T47D (cell line): ENCODE results near the gene EZH2.
A peak's percentile ranks its signal among the peaks of the same experiment; 100 is the strongest.

Experiments
- DNase-seq, 2 experiments: peaks; one replicate each; pipeline versions ENCODE4 v3.0.0 to v3.0.0-alpha.2; 2011 to 2012; ENCODE audit warnings: low read depth in 1 of 2, low spot score in 1 of 2
- JUND ChIP-seq: IDR thresholded peaks from 2 replicates; pipeline ENCODE4 v1.6.1; 2012; ENCODE audit warnings: low read depth
- in situ Hi-C: cut with HindIII; loops from 2 replicates; pipeline ENCODE4 v1.10.0; 2016; ENCODE audit warnings: low sequenced_read_pairs, low pct_unique_long_range_greater_than_20kb

The EZH2 gene

DNA sequence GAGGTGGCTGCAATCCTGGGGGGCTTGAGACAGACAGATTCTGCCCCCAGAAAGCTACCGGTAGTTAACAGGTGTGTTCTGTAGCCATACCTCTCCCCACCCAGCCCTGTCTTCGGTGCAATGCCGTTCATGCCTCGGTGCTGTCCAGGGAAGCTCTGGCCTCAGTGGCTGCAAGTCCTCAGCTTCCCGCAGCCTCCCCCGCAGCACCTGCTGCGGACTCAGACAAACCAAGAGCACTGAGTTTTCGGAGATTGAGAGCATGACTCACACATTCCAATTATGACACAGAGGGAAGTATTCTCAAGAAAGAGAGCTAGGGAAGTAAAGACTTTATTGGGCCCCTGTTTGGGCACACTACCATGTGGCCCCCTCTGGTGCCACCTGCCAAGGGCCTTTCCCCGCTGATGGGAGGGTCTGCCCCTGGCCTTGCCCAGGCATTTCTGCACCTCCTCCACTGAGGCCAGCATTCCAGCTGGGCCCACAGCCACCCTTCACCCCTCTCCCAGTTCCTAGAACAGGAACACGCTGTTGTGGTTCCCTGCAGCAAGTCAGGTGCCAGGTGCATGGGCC is 30.2 kb upstream of the EZH2 start:
- no peak for TF ChIP-seq JUND
- peak in 1 of 2 experiments; percentile 20 for DNase-seq
- in situ Hi-C loops, result no loop called here

DNA sequence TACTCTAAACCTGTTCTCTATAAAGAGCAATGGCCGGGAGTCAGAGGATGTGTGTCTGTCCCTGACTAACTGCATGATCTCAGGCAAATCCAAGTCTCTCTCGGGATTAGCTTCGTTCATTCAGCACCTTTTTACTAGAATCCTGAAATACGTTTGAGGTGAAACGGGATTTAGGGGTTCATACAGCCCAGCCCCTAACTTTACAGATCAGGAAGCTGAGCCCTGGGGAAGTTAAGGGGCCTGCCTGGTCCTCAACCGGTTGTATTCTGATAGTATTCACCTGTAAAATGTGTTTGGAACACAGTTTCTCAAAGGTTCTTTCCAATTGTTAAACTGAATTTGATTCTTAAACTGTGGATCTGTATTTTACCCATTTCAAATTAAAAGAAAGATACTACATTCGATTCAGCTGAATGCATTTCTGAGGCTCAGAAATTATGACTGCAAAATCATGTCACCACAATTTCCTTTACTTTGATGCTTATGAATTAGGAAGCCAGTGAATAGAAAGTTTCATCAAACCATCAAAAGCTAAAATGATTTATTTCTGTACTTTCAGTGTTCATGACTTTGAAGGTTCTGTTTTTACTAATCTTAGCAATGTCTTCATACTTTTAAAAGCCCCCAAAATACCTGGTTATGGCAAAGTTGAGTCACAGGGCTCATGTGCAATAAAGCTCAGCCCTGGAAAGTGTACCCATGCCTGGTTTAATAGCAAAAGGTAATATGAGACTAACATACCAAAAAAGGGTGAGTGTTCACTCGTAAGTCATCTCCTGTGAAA is 28.9 kb upstream of the EZH2 start:
- no peak for TF ChIP-seq JUND
- in situ Hi-C loops, result no loop called here
- no peak for DNase-seq

DNA sequence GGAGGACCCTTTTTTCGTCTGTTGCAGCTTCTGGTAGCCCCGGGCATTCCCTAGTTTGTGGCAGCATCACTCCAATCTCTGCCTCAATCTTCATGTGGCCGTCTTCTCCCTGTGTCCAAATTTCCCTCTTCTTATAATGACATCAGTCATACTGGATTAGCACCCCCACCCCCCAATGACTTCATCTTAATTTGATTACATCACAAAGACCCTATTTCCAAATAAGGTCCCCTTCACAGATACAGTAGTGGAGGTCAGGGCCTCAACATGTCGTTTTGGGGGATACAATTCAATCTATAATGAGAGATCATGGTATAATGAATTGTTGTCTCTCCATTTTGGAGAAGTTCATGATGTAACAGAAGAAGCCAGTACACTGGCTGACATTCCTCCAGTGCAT is 28.1 kb upstream of the EZH2 start:
- no peak for DNase-seq
- TF ChIP-seq JUND, result no peak
- in situ Hi-C loops, result no loop called here

DNA sequence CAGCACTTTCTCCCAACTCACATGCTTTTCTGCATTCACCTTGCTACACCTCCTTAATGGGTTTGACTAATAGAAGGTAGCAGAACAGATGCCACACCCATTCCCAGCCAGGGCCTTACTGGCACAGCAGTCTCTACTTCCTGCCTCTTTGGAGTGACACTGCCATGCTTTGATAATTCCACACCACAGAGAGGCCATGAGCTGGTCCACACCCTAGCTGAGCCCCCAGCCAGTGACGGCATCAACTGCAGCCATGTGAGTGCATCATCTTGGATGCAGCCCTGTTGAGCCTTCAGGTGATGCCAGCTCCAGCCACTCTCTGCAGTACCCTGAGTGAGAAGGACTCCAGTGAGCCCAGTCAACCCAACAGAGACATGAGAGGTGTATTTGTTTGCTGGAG is 27.5 kb upstream of the EZH2 start:
- in situ Hi-C loops, result no loop called here
- TF ChIP-seq JUND, result no peak
- no peak for DNase-seq

DNA sequence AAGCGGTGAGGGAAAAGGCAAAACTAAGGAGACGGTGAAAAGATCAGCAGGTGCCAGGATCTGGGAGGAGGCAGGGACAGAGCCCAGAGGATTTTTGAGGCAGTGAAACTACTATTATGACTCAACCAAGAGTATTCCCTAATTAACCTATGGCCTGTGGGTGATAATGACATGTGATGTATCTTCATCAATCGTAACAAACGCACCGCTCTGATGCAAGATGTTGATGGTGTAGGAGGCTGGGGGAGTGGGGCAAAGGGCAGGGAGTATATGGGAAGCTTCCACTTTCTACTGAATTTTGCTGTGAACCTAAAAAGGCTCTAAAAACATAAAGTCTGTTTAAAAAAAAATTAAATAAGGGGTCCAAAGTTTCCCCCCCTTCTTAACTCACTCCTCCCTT is 25.5 kb upstream of the EZH2 start:
- in situ Hi-C loops, result no loop called here
- TF ChIP-seq JUND, result no peak
- no peak for DNase-seq

DNA sequence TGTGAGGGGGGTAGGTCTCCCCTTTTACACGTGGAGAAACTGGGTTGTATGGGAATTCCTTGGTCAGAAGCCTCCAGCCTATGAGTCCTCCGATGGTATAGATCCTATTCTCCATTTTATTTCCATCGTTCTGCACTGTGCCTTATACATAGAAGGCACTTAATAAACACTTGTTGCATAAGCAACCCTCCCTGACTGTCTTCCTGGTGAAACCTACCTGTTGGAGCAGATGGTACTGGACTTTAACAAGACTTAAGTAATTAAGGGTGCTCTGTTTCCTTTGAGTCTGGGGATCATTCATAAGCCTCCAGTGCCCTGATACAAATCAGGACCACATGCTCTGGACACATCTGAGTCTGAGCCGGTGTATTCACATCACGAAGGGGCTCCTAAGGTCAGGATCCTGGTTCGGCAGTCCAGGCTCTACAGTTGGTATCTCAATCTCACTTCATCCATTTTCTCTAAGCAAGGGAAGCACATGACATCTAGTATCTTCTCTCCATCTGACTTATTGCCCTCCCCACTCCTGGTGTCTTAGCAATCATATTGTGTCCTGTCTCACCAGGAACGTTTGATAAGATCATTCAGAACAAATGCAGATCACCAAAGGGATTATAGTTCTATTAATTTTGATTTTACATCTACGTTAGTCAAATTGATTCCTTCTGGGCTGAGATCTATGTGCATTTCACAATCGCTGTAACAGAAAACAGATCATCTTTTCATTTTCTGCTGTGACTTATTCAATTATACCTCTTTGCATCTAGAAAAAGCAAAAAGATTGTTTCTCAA is 22.8 kb upstream of the EZH2 start:
- in situ Hi-C loops, result no loop called here
- TF ChIP-seq JUND, result no peak
- DNase-seq, result no peak

DNA sequence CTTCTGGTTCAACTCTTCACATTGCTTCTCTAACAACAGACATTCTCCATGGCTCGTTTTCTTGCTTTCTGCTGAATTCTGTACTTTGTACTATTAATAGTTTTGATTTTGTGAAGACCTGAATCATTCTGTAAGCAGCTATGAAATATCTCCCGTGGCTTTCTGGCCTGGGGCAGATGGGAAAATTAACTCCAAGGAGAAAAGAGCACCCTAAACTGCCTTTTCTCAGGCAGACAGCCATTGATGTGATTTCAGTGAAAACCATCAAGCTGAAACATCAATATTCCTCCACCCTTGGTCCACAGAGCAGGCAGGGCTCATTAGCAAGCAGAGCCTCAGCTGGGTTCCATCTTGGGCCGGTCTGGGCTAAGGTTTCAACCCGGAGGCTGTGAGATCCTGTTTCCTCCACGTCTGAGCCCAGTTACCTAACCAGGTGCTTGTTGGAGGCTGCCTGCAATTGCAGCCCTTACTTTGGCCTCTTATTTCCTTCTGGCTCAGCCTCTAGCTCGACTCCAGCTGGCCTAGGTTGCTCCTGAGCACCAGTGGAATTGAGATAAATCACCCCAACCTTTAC is 21.1 kb upstream of the EZH2 start:
- no peak for TF ChIP-seq JUND
- DNase-seq, result peak in 1 of 2 experiments; percentile 49

DNA sequence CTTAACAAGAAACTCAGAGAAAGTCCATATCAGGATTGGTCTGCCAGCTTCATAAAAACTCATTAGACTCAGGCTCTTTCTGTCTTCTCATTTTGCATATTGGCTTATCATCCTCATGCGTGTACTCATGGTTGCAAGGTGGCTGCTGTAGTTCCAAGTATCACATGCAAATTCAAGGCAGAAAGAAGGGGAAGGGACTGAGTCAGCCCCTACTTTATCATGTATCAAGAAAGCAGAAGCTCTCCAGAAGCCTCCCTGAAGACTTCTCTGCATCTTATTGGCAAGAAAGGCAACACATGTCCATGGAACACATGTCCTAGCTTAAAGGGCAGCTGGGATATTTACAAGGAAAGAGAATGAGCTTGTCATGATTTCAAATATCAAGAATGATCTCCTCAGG is 19.4 kb upstream of the EZH2 start:
- in situ Hi-C loops, result no loop called here
- no peak for DNase-seq
- TF ChIP-seq JUND, result no peak

More for the DNA sequence above, 21.1 kb upstream of the EZH2 start:
- in situ Hi-C loops, result no loop called here

DNA sequence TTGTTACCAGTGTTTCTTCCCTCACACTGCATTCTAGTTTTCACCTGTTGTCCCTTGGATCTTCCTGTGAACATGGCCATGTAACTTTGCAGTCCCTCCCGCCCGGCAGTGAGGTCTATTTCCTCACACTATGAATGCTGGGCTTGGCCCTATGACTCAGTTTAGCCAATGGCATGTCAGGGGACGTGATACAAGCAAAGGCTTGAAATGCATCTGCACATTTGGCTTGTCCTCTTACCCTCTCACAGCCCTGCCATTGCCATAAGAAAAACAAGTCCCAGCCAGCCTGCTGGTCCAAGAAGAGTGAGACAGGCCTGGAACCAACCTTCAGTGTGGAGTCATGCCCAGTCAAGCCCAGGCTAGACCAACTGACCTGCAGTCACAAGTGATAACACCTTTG is 17.1 kb upstream of the EZH2 start:
- no peak for TF ChIP-seq JUND
- in situ Hi-C loops, result no loop called here
- no peak for DNase-seq

DNA sequence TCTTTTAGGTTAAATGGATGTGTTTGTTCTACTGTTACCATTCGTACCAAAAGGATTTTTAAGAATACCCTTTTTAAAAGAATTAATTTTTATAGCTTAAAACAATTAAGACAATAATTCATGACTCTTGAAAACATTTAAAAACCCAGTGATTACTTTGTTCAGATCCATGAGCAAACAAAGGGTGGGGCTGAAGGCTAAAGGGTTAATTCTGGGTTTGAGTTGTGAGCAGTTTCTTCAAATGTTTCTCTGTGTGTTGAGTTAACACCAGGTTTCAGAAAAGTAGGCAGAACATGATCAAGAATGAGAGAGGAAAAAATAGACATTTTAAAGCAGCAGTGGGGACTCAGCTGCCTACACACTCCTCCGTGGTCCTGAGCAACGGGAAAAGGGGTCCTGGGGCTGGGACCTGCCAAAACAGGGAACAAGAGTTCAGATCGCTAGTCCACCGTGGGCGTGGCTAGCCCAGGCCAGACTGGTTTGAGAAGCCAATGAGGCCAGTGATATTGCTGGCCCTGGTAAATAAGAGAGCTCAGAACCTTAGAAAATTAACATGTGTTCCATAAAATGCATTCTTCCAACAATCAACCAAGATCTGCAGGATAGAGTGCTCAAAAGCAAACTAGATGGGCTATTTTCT is 14.9 kb upstream of the EZH2 start:
- in situ Hi-C loops, result no loop called here
- no peak for DNase-seq
- no peak for TF ChIP-seq JUND

DNA sequence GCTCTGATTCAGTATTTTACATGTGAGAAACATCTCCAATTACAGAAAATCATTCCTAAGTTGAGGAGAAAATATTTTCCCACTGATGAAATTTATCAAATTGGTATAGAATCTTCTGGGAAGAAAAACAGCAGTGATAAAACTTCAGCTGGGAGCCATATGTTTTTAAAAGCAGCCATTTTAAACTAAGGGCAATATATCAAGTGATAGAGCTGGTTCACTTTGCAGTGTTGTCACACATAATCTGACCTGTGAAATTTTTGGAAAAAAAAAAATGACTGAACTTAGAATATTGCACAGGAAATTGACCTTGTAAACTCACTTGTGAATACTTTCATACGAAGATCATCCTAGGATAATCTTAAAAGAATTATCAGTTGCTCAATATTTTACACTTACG is 10.5 kb upstream of the EZH2 start:
- in situ Hi-C loops, result no loop called here
- DNase-seq, result no peak
- no peak for TF ChIP-seq JUND

DNA sequence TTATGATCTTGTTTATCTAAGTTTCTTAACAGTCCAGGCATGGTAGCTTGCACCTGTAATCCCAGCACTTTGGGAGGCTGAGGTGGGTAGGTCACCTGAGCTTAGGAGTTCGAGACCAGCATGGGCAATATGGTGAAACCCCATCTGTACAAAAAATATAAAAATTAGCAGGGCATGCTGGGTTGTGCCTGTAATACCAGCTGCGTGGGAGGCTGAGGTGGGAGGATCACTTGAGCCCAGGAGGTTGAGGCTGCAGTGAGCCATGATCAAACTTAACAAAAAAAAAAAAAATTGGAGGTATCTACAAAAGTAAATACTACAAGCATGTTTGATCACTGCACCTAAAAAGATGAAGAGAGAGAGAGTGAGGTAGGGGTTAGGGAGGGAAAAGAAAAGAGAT is 9.0 kb upstream of the EZH2 start:
- DNase-seq, result no peak
- in situ Hi-C loops, result no loop called here
- no peak for TF ChIP-seq JUND
